Neural cell (in vitro differentiated cells): Measurements from ENCODE around the gene KLK8. TPM values are rescaled to one million over a fixed set of nuclear protein-coding genes. Genes with fewer than 3 reads are reported as not detected.

Experiments used
- H2AFZ ChIP-seq: fragments of 200-600, 300-800 bp; sonication (generic), shearing (Covaris generic); 2 replicates; pipeline ENCODE4 v1.6.0; 2014; ENCODE audit warnings: low read depth, mild to moderate bottlenecking, antibody characterized with exemption, low read length, moderate library complexity
- H3F3A ChIP-seq: fragments of 200-600 bp; shearing (Covaris generic); 2 replicates; pipeline ENCODE4 v1.6.1; 2016; ENCODE audit warnings: mild to moderate bottlenecking, moderate library complexity, mixed read lengths, antibody characterized with exemption, low read length; ENCODE audit not compliant: insufficient read depth, poor library complexity, severe bottlenecking
- H3K27ac ChIP-seq: fragments of 200-600, 300-800 bp; sonication (generic), shearing (Covaris generic); 2 replicates; pipeline ENCODE4 v1.5.1; 2014; ENCODE audit warnings: mild to moderate bottlenecking, low read length, moderate library complexity
- H3K27me3 ChIP-seq: fragments of 300-800, 200-600 bp; sonication (generic), shearing (Covaris generic); 2 replicates; pipeline ENCODE4 v1.6.0; 2014; ENCODE audit warnings: mild to moderate bottlenecking, low read depth, low read length, moderate library complexity; ENCODE audit not compliant: insufficient read depth
- H3K36me3 ChIP-seq: fragments of 300-800, 200-600 bp; sonication (generic), shearing (Covaris generic); 2 replicates; pipeline ENCODE4 v1.5.1; 2014; ENCODE audit warnings: mild to moderate bottlenecking, antibody characterized with exemption, low read length, moderate library complexity; ENCODE audit not compliant: insufficient read depth
- H3K4me2 ChIP-seq: fragments of 300-800, 200-600 bp; sonication (generic), shearing (Covaris generic); 2 replicates; pipeline ENCODE4 v1.6.0; 2014; ENCODE audit warnings: mild to moderate bottlenecking, low read length
- H3K4me3 ChIP-seq: fragments of 300-800, 200-600 bp; sonication (generic), shearing (Covaris generic); 2 replicates; pipeline ENCODE4 v1.5.1; 2014; ENCODE audit warnings: mild to moderate bottlenecking, low read length, moderate library complexity
- H3K79me2 ChIP-seq: fragments of 200-600 bp; shearing (Covaris generic); replicated peaks from 2 replicates; pipeline ENCODE4 v1.6.0; 2014; ENCODE audit warnings: mild to moderate bottlenecking, low read length, moderate library complexity; ENCODE audit not compliant: insufficient read depth
- H3K9ac ChIP-seq: fragments of 300-800, 200-600 bp; sonication (generic), shearing (Covaris generic); 2 replicates; pipeline ENCODE4 v1.6.1; 2016; ENCODE audit warnings: mild to moderate bottlenecking, low read length, mixed read lengths
- H3K9me2 ChIP-seq: fragments of 200-600 bp; shearing (Covaris generic); 2 replicates; pipeline ENCODE4 v1.6.1; 2016; ENCODE audit warnings: mild to moderate bottlenecking, low read length, mixed read lengths; ENCODE audit not compliant: insufficient read depth
- H3K9me3 ChIP-seq: fragments of 200-600, 300-800 bp; sonication (generic), shearing (Covaris generic); 2 replicates; pipeline ENCODE4 v1.6.1; 2016; ENCODE audit warnings: mild to moderate bottlenecking, mixed run types, low read length, moderate library complexity, mixed read lengths
- H4K20me1 ChIP-seq: fragments of 200-600 bp; shearing (Covaris generic); 2 replicates; pipeline ENCODE4 v1.6.1; 2016; ENCODE audit warnings: mild to moderate bottlenecking, mixed run types; ENCODE audit not compliant: insufficient read depth
- EP300 ChIP-seq: fragments of 450-650 bp; conservative IDR thresholded peaks from 2 replicates; pipeline ENCODE4 v1.6.1; 2014; ENCODE audit warnings: antibody characterized with exemption, mild to moderate bottlenecking, moderate library complexity; ENCODE audit not compliant: poor library complexity, severe bottlenecking
- EZH2 ChIP-seq: fragments of 200-600, 300-800 bp; shearing (Covaris generic), sonication (generic); IDR thresholded peaks from 2 replicates; pipeline ENCODE4 v1.6.1; 2014; ENCODE audit warnings: antibody characterized with exemption, low read length, borderline replicate concordance, mild to moderate bottlenecking; ENCODE audit not compliant: insufficient read depth, poor library complexity, severe bottlenecking
- MXI1 ChIP-seq: fragments of 450-650 bp; conservative IDR thresholded peaks from 2 replicates; pipeline ENCODE4 v1.6.1; 2014; ENCODE audit warnings: antibody characterized with exemption, mild to moderate bottlenecking; ENCODE audit not compliant: poor library complexity, severe bottlenecking
- POLR2AphosphoS5 ChIP-seq: IDR thresholded peaks from 2 replicates; pipeline ENCODE4 v1.6.1; 2012
- RAD21 ChIP-seq: fragments of 450-650 bp; conservative IDR thresholded peaks from 2 replicates; pipeline ENCODE4 v1.6.1; 2014; ENCODE audit warnings: antibody characterized with exemption, mild to moderate bottlenecking, moderate library complexity
- SMC3 ChIP-seq: fragments of 450-650 bp; conservative IDR thresholded peaks from 2 replicates; pipeline ENCODE4 v1.6.1; 2014; ENCODE audit warnings: antibody characterized with exemption, mild to moderate bottlenecking, moderate library complexity; ENCODE audit not compliant: poor library complexity
- TAF1 ChIP-seq: IDR thresholded peaks from 2 replicates; pipeline ENCODE4 v1.6.1; 2012; ENCODE audit warnings: low read depth
- polyA plus RNA-seq: library from polyadenylated mRNA; depleted of rRNA; stranded (reverse); fragments of >200 nt; gene quantifications from 2 replicates; pipeline ENCODE4 v1.2.3, GENCODE V29; 2014
- TF ChIP-seq, protein P1 (sequence below): fragments of 450-650 bp; IDR thresholded peaks from 2 replicates; pipeline ENCODE4 v1.5.1; 2014; ENCODE audit warnings: antibody characterized with exemption, mild to moderate bottlenecking, moderate library complexity; ENCODE audit not compliant: poor library complexity, severe bottlenecking
- TF ChIP-seq, protein P2 (sequence below): IDR thresholded peaks from 2 replicates; pipeline ENCODE4 v1.6.1; 2012; ENCODE audit warnings: borderline replicate concordance

KLK8 gene
- polyA plus RNA-seq, 1 donor from 2014 or later = not detected

DNA sequence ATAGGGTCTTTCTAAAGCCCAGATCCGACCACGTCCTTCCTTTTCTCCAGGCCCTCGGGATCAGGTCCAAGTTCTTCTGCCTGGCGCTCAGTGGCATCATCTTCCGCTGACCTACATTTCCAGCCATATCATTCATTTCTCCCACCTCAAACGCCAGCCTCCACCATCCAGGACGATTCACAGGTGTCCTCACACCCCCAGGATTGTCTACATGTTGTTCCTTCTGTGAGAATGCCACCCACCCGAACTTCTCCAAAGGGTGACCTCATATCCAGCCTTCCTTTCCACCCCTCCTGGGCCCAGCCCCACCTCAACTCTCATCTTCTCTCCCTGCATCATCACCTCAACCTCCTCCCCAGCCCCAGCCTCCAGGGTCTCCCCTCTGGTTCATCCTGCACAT lies 43.8 kb downstream of the KLK8 start:
- H3K4me2 ChIP-seq = no peak overlapping the region
- no peak overlapping the region for H2AFZ ChIP-seq
- H3K36me3 ChIP-seq = no peaks in the 10 kb centered on the region
- no peaks in the 10 kb centered on the region for H3K9me3 ChIP-seq
- no peaks in the 10 kb centered on the region for H3K79me2 ChIP-seq
- H3K27me3 ChIP-seq = no peaks in the 10 kb centered on the region
- H3K27ac ChIP-seq = no peak overlapping the region
- no peaks in the 10 kb centered on the region for H3K9me2 ChIP-seq
- no peak overlapping the region for H3K4me3 ChIP-seq
- no peak overlapping the region for H3K9ac ChIP-seq
- no peaks in the 10 kb centered on the region for H4K20me1 ChIP-seq
- TF ChIP-seq POLR2AphosphoS5 (no peak), TAF1 (no peak), EZH2 (no peak)
- H3F3A ChIP-seq = no peaks in the 10 kb centered on the region

DNA sequence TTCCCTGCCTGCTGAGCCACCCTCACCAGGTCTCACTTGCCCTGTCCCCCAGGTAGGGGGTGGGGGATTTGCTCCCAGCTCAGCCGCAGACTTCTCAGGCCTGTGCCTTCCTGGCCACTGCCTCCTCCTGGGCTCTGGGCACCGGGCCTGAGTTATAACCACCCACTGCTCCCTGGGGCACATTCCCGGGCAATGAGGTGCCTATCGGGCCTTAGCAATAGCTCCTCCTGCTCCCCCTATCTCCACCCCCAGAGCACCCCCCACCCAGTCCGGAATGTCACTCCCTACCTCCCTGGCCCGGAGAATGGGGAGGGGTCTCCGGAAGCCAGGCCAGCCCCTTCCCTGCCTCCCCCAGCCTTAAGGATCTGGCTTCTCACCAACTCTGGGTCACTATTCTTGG lies 48.5 kb downstream of the KLK8 start, which contains the start of gene KLK5:
TSS of gene KLK5 (minus strand) at position 129 of the 400 bp plus-strand sequence. CDS start 381 bp downstream, outside the sequence.
- no peak within 1 kb of the TSS for H3K4me2 ChIP-seq
- H2AFZ ChIP-seq = no peak within 1 kb of the TSS
- H3K79me2 ChIP-seq = no peaks in the 10 kb centered on the region
- no peak within 1 kb of the TSS for H3K9ac ChIP-seq
- no peaks in the 10 kb centered on the region for H3K9me2 ChIP-seq
- H3K27ac ChIP-seq = no peak within 1 kb of the TSS
- H3K27me3 ChIP-seq = no peaks in the 10 kb centered on the region
- no peaks in the 10 kb centered on the region for H3F3A ChIP-seq
- no peaks in the 10 kb centered on the region for H3K9me3 ChIP-seq
- no peaks in the 10 kb centered on the region for H4K20me1 ChIP-seq
- H3K4me3 ChIP-seq = no peak within 1 kb of the TSS
- no peaks in the 10 kb centered on the region for H3K36me3 ChIP-seq
- TF ChIP-seq, protein P1, sequence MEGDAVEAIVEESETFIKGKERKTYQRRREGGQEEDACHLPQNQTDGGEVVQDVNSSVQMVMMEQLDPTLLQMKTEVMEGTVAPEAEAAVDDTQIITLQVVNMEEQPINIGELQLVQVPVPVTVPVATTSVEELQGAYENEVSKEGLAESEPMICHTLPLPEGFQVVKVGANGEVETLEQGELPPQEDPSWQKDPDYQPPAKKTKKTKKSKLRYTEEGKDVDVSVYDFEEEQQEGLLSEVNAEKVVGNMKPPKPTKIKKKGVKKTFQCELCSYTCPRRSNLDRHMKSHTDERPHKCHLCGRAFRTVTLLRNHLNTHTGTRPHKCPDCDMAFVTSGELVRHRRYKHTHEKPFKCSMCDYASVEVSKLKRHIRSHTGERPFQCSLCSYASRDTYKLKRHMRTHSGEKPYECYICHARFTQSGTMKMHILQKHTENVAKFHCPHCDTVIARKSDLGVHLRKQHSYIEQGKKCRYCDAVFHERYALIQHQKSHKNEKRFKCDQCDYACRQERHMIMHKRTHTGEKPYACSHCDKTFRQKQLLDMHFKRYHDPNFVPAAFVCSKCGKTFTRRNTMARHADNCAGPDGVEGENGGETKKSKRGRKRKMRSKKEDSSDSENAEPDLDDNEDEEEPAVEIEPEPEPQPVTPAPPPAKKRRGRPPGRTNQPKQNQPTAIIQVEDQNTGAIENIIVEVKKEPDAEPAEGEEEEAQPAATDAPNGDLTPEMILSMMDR = no peak
- TF ChIP-seq TAF1 (no peak), MXI1 (no peak), EP300 (no peak), SMC3 (no peak), RAD21 (no peak), EZH2 (no peak), POLR2AphosphoS5 (no peak)
- TF ChIP-seq, protein P2, sequence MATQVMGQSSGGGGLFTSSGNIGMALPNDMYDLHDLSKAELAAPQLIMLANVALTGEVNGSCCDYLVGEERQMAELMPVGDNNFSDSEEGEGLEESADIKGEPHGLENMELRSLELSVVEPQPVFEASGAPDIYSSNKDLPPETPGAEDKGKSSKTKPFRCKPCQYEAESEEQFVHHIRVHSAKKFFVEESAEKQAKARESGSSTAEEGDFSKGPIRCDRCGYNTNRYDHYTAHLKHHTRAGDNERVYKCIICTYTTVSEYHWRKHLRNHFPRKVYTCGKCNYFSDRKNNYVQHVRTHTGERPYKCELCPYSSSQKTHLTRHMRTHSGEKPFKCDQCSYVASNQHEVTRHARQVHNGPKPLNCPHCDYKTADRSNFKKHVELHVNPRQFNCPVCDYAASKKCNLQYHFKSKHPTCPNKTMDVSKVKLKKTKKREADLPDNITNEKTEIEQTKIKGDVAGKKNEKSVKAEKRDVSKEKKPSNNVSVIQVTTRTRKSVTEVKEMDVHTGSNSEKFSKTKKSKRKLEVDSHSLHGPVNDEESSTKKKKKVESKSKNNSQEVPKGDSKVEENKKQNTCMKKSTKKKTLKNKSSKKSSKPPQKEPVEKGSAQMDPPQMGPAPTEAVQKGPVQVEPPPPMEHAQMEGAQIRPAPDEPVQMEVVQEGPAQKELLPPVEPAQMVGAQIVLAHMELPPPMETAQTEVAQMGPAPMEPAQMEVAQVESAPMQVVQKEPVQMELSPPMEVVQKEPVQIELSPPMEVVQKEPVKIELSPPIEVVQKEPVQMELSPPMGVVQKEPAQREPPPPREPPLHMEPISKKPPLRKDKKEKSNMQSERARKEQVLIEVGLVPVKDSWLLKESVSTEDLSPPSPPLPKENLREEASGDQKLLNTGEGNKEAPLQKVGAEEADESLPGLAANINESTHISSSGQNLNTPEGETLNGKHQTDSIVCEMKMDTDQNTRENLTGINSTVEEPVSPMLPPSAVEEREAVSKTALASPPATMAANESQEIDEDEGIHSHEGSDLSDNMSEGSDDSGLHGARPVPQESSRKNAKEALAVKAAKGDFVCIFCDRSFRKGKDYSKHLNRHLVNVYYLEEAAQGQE = no peak

DNA sequence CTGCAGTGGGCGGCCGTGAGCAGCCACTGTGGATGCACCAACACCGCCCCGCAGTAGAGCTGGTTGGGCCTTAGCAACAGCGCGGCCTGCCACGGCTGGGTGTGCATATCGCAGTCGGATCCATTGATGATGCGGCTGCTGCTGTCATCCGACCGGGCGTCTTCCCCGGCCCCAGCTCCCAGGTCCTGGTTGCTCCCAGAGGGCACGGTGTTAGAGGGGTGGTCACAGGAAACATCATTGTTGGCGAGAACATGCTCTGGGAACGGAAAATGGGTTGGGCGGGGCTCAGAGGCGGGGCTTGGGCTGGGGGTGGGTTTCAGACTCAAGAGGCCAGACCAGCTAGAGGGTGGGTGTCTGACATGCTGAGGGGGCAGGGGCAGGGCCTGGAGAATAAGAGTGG lies 51.5 kb downstream of the KLK8 start:
- Histone ChIP-seq H3K36me3 (no peaks in the 10 kb centered on the region), H3K27ac (no peak overlapping the region), H3F3A (no peaks in the 10 kb centered on the region), H3K9ac (no peak overlapping the region), H4K20me1 (no peaks in the 10 kb centered on the region), H3K4me3 (no peak overlapping the region), H3K9me2 (no peaks in the 10 kb centered on the region), H3K27me3 (no peaks in the 10 kb centered on the region), H3K4me2 (no peak overlapping the region), H2AFZ (no peak overlapping the region), H3K9me3 (peaks cover 3% of the 10 kb centered on the region), H3K79me2 (no peaks in the 10 kb centered on the region)
- no peak for TF ChIP-seq TAF1
